ENCODE results near the gene MYO1G.

- no peak for TF ChIP-seq FOXJ3 (CRISPR knock-in tag; IDR thresholded peaks at IDR 0.05; ENCODE audit: borderline replicate concordance)
- TF ChIP-seq CREB1 (CRISPR knock-in tag; IDR thresholded peaks at IDR 0.05), result no peak
- no peak for TF ChIP-seq PRRX2 (CRISPR knock-in tag; IDR thresholded peaks at IDR 0.05)
- TF ChIP-seq IRF1 (CRISPR knock-in tag; IDR thresholded peaks at IDR 0.05), result no peak
- no peak for TF ChIP-seq USF1 (CRISPR knock-in tag; IDR thresholded peaks at IDR 0.05)
- 0 out of 2 replicates have a peak, but pooled peaks have one; percentile 6 for TF ChIP-seq CTCF (IDR thresholded peaks at IDR 0.05)
These were observed 56.5 kb downstream of the MYO1G start for GRCh38 chr7:44922351-44922694.
